Spleen (tissue), 7 donors: ENCODE results near the gene STK33.

Experiments used
- POLR2A ChIP-seq, 3 donors: fragments of 450-650 bp; IDR thresholded peaks; one replicate each; pipeline ENCODE4 v1.5.1; 2017; ENCODE audit warnings: antibody characterized with exemption in 3 of 3, mild to moderate bottlenecking in 1 of 3
- POLR2AphosphoS5 ChIP-seq, 3 donors: sonication (generic); formaldehyde crosslinking; IDR thresholded peaks; one replicate each; pipeline ENCODE4 v1.5.1; 2017; ENCODE audit warnings: antibody characterized with exemption in 3 of 3
- TF ChIP-seq, protein P1 (sequence below), 11 experiments: fragments of 200-600 bp in 7 of 11; fragments of 450-650 bp in 4 of 11; sonication (generic) in 4 of 11; IDR thresholded peaks in 8 of 11; conservative IDR thresholded peaks in 3 of 11; 1 replicate in 7 of 11; 2 replicates in 4 of 11; pipeline versions ENCODE4 v1.4.0 to v1.8.0; 2016 to 2021; ENCODE audit warnings: antibody characterized with exemption in 11 of 11, inconsistent platforms in 4 of 11, mild to moderate bottlenecking in 1 of 11
- donor health status: DM: no; HTN: no; CAD: no; lungs with moderate emphysema.
- donor health status: DM: no; HTN: no; CAD: no.
- donor health status: DM: no; HTN: no; CAD: no.

DNA sequence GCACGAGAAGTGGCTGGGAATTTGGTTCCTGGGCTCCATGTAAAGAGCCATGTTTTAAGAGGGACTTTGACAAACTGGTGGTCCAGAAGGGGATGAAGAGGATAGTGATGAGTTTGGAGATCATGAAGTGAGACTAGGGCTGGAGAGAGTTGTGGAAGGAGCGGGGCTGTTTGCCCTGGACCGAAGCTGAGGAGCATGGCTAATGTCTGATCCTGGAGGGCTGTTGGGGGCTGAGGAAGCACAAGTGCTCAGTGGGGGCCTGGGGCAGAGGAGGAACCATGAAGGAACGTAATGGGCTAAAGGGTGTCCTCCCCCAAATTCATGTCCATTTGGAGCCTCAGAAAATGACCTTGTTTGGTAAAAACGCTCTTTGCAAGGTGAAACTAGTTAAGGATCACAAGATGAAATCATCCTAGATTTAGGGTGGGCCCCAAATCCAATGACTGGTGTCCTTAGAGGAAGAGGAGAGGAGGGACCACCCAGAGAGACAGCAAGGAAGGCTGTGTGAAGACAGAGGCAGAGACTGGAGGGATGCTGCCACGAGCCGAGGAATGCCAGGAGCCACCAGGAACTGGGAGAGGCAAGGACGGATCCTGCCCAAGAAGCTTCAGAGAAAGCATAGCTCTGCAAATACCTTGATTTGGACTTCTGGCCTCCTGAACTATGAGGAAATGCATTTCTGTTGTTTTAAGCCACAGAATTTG is 223.1 kb downstream of the STK33 start:
- TF ChIP-seq, protein P1, sequence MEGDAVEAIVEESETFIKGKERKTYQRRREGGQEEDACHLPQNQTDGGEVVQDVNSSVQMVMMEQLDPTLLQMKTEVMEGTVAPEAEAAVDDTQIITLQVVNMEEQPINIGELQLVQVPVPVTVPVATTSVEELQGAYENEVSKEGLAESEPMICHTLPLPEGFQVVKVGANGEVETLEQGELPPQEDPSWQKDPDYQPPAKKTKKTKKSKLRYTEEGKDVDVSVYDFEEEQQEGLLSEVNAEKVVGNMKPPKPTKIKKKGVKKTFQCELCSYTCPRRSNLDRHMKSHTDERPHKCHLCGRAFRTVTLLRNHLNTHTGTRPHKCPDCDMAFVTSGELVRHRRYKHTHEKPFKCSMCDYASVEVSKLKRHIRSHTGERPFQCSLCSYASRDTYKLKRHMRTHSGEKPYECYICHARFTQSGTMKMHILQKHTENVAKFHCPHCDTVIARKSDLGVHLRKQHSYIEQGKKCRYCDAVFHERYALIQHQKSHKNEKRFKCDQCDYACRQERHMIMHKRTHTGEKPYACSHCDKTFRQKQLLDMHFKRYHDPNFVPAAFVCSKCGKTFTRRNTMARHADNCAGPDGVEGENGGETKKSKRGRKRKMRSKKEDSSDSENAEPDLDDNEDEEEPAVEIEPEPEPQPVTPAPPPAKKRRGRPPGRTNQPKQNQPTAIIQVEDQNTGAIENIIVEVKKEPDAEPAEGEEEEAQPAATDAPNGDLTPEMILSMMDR (IDR thresholded peaks at IDR 0.05 in 8 of 11, conservative IDR thresholded peaks at IDR 0.05 in 3 of 11) = no peak
- no peak for TF ChIP-seq POLR2A (IDR thresholded peaks at IDR 0.05)
- no peak for TF ChIP-seq POLR2AphosphoS5 (IDR thresholded peaks at IDR 0.05)
